Activated naive CD8-positive, alpha-beta T cell treated with anti-CD3 and anti-CD28 coated beads for 36 hours (primary cell): Measurements from ENCODE around the gene ATP5IF1. TPM values are rescaled to one million over a fixed set of nuclear protein-coding genes. Genes with fewer than 3 reads are reported as not detected.

Experiments used
- DNase-seq: peaks from one replicate; pipeline ENCODE4 v3.0.0; 2021
- H3K27ac Mint-ChIP-seq: one replicate; pipeline ENCODE4 v1.8.0; 2022; ENCODE audit warnings: mild to moderate bottlenecking, moderate library complexity, mixed read lengths
- H3K27me3 Mint-ChIP-seq: one replicate; pipeline ENCODE4 v1.8.0; 2022; ENCODE audit warnings: mild to moderate bottlenecking, mixed read lengths
- H3K36me3 Mint-ChIP-seq: one replicate; pipeline ENCODE4 v1.8.0; 2021; ENCODE audit warnings: mild to moderate bottlenecking, mixed read lengths
- H3K4me1 Mint-ChIP-seq: one replicate; pipeline ENCODE4 v1.8.0; 2021; ENCODE audit warnings: mixed read lengths
- H3K4me3 Mint-ChIP-seq: one replicate; pipeline ENCODE4 v1.8.0; 2022; ENCODE audit warnings: mild to moderate bottlenecking, moderate library complexity, mixed read lengths
- H3K9me3 Mint-ChIP-seq: one replicate; pipeline ENCODE4 v1.8.0; 2022; ENCODE audit warnings: mixed read lengths
- total RNA-seq, 2 experiments: library from RNA; stranded (reverse); gene quantifications; one replicate each; pipeline ENCODE4 v1.2.3, GENCODE V29; 2021

The ATP5IF1 gene
- total RNA-seq, 2 experiments from 2014 or later = 180 to 197 TPM

DNA sequence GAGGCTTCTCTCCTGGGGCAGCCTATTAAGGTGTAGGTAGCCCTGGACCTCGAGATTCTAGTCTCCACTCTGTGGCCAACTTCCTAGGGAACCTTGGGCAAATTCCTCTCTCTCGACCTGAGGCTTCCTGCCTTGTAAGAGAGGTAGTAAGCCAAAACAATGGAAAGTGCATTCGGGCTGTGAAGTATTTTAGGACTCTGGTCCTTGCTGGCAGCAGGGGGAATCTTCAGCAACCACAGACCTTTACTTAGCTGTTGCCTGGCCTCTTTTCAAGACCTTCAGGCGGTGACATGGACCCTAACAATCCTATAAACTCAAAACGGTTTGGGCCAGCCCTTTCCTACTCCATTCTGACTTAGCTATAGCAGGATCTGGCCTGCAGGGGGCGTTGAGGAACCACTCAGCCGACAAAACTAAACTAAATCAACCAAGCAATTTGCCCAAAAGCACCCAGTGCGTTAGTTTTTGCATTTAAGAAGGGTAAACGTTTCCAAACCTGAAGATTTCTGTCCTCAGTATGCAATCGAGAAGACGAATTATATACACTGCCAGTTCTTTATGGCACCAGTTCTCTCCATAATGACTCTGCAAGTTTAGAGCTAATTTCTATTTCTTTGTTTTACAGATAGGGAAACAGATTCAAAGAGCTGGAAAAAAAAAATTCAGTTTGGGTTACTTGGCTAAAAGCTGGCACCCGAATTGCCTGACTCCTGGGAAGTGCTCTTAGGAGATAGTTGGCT is 12.5 kb downstream of the ATP5IF1 start:
- Mint-ChIP-seq H3K4me3 (peak overlapping the region; percentile 91), H3K27ac (peak overlapping the region; percentile 100), H3K36me3 (peaks cover 2% of the 10 kb centered on the region), H3K9me3 (no peaks in the 10 kb centered on the region), H3K27me3 (no peaks in the 10 kb centered on the region), H3K4me1 (peaks cover 51% of the 10 kb centered on the region)
- peak; percentile 77 for DNase-seq

DNA sequence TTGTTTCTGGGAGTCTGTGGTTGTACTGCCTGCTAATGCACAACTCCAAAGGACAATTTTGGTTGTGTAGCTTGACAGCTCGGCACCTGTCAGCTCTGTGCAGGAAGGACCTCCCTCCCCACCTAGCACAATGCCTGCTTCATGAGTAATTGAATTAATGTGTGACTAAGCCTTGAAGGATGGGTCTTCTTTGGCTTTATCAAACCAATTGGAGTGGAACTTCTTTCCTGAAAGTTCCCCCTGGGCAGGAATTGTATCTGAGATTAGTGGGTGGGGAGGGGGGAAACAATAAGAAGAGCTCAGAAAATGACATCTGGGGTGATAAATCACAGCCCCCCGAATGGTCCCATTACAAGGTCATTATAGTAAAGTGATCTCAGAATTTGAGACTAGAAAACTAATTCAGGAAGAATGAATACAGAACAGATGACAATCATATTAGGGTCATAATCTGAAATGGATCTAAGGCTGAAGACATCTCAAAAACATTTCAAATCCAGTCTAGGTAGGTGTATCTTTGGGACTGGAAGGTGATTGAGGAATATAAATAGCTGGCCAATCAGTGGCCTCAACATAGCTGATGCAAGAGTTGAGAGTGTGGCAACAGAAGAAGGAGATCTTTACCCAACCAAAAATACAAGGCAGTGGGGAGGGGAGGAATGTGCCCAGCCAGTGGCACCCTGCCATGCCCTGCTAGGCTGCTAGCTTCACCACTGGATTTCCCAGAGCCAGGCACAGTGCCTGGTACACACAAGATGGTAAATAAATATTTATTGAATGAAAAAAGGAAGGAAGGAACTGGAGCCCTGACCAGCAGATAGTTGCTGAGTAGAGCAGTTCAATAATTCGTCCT is 13.3 kb downstream of the ATP5IF1 start:
- H3K27ac Mint-ChIP-seq = peak overlapping the region; percentile 100
- H3K4me1 Mint-ChIP-seq = peaks cover 44% of the 10 kb centered on the region
- peak overlapping the region; percentile 66 for H3K4me3 Mint-ChIP-seq
- no peaks in the 10 kb centered on the region for H3K27me3 Mint-ChIP-seq
- H3K36me3 Mint-ChIP-seq = no peaks in the 10 kb centered on the region
- peak; percentile 41 for DNase-seq
- H3K9me3 Mint-ChIP-seq = no peaks in the 10 kb centered on the region

DNA sequence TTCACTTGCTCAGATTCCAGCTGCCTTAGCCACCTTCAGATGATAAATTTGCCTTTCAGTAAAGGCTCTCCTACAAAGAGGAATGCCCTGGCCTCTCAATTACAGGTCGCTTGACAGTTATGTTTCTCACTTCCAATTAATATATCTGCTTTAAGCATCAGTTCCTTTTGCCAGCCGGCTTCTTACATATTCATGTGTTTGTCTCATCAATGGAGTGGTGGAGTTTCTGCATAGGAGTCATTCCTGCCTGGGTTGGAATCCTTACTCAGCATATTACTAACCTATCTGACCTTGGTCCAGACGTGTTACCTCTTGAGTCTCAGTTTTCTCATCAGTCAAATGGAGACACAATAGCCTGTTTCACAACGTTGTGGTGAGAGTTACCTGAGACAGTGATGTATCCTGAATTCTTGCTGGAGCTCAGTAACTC is 14.0 kb downstream of the ATP5IF1 start:
- H3K27ac Mint-ChIP-seq = peak overlapping the region; percentile 100
- no peak overlapping the region for H3K4me3 Mint-ChIP-seq
- H3K27me3 Mint-ChIP-seq = no peaks in the 10 kb centered on the region
- no peaks in the 10 kb centered on the region for H3K9me3 Mint-ChIP-seq
- no peaks in the 10 kb centered on the region for H3K36me3 Mint-ChIP-seq
- H3K4me1 Mint-ChIP-seq = peaks cover 38% of the 10 kb centered on the region
- no peak for DNase-seq

DNA sequence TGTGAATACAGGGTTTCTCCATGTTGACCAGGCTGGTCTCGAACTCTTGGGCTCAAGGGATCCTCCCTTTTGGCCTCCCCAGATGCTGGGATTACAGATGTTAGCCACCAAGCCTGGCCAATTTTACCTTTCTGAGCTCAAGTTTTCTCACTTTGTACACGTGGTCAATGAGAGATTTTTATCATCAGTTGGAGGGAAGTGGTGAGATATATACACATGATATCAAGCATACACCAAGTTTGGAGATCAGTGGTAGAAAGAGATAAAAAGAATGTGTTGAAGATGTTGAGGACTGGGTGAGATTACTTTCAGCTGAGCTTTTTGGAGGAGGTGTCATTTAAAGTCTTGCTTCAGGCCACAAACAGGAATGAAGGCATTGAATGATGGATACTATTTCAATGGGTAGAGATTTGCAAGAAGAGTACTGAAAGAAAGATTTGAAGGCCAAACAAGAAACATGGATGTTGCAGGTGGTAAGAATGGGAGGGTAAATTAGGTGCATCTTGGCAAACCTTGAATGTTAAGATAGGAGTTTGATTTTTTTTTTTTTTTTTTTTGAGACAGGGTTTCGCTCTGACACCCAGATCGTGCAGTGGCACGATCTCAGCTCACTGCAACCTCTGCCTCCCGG is 20.4 kb downstream of the ATP5IF1 start:
- no peak for DNase-seq
- Mint-ChIP-seq H3K9me3 (peaks cover 3% of the 10 kb centered on the region), H3K27me3 (no peaks in the 10 kb centered on the region), H3K4me3 (no peak overlapping the region), H3K36me3 (peaks cover 9% of the 10 kb centered on the region), H3K27ac (peak overlapping the region; percentile 31), H3K4me1 (peaks cover 25% of the 10 kb centered on the region)

DNA sequence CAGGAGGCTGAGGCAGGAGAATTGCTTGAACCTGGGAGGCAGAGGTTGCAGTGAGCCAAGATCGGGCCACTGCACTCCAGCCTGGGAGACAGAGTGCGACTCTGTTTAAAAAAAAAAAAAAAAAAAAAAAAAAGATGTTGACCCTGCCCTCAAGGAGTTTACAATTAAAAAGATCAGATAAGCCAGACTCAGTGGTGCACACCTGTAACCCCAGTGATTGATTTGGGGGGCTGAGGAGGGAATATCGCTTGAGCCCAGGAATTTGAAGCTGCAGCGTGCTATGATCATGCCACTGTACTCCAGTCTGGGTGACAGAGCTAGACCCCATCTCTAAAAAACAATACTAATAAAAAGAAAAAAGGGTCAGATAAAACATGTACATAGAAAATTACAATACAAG is 21.8 kb downstream of the ATP5IF1 start:
- peak overlapping the region; percentile 77 for H3K4me3 Mint-ChIP-seq
- peaks cover 3% of the 10 kb centered on the region for H3K9me3 Mint-ChIP-seq
- peak overlapping the region; percentile 34 for H3K27ac Mint-ChIP-seq
- DNase-seq = no peak
- peaks cover 9% of the 10 kb centered on the region for H3K36me3 Mint-ChIP-seq
- H3K27me3 Mint-ChIP-seq = no peaks in the 10 kb centered on the region
- H3K4me1 Mint-ChIP-seq = peaks cover 31% of the 10 kb centered on the region

DNA sequence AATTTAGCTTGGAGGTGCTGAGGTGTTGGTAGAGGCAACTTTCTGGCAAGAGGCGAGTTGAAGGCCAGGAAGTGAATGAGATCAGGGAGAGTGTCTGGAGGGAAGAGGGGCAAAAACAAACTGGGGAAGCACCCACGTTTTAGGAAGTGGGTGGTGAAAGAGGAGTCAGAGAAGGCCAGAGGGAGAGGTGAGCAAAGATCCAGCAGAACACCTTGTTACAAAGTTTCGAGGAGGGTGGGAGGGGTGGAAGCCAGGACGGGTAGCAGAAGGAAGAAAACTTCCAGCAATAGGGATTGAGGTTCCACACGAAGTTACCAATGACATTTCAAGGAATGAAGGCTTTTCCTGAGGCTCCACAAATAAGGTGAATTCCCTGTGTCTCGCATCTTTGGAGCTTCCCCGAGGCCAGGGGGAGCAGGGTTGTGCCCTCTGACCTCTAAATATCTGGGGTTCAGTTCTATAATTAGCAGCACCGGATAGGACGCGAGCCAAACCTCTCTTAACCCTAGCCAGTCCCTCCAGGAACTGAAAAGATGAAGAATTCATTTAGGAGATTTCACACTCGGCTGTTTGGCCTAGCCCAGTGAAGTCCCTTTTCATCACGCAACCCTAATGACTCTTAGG is 22.8 kb downstream of the ATP5IF1 start:
- DNase-seq = no peak
- H3K27me3 Mint-ChIP-seq = no peaks in the 10 kb centered on the region
- peaks cover 35% of the 10 kb centered on the region for H3K4me1 Mint-ChIP-seq
- peak overlapping the region; percentile 97 for H3K27ac Mint-ChIP-seq
- peak overlapping the region; percentile 77 for H3K4me3 Mint-ChIP-seq
- H3K9me3 Mint-ChIP-seq = peaks cover 3% of the 10 kb centered on the region
- peaks cover 10% of the 10 kb centered on the region for H3K36me3 Mint-ChIP-seq

DNA sequence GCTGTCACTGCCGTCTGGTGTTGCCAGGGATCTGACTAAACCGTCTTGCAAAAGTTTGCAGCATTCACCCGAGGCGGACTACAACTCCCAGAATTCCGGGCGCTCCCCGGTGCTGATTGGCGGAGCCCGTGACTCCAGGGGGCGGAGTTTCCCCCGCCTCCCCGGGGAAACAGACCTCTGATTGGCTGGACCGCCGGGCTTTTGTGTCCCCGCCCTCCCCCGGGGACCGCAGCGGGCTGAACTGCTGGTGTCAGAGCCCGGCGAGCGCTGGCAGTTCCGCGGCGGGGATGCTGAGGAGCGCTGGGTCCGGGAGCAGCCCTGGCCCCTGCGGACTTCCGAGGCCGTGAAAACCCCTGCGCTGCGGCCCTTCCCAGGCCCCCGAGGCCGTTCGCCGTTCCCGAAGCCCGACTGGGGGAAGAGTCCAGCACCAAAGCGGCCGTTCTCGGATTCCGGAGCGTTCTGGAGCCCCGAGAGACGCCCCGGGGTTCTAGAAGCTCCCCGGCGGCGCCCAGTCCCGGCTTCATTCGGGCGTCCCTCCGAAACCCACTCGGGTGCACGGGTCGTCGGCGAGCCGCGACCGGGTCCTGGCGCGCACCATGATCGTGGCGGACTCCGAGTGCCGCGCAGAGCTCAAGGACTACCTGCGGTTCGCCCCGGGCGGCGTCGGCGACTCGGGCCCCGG is 23.5 kb downstream of the ATP5IF1 start, which contains the start of gene SESN2:
SESN2 (plus strand) TSS at position 267 of the 682 bp plus-strand sequence; CDS start at position 597, 330 bp downstream.
- Mint-ChIP-seq H3K36me3 (peaks cover 10% of the 10 kb centered on the region), H3K4me1 (peaks cover 35% of the 10 kb centered on the region), H3K4me3 (peak within 1 kb of the TSS; percentile 77), H3K9me3 (peaks cover 3% of the 10 kb centered on the region), H3K27me3 (no peaks in the 10 kb centered on the region), H3K27ac (peak within 1 kb of the TSS; percentile 97)
- peak; percentile 100 for DNase-seq

DNA sequence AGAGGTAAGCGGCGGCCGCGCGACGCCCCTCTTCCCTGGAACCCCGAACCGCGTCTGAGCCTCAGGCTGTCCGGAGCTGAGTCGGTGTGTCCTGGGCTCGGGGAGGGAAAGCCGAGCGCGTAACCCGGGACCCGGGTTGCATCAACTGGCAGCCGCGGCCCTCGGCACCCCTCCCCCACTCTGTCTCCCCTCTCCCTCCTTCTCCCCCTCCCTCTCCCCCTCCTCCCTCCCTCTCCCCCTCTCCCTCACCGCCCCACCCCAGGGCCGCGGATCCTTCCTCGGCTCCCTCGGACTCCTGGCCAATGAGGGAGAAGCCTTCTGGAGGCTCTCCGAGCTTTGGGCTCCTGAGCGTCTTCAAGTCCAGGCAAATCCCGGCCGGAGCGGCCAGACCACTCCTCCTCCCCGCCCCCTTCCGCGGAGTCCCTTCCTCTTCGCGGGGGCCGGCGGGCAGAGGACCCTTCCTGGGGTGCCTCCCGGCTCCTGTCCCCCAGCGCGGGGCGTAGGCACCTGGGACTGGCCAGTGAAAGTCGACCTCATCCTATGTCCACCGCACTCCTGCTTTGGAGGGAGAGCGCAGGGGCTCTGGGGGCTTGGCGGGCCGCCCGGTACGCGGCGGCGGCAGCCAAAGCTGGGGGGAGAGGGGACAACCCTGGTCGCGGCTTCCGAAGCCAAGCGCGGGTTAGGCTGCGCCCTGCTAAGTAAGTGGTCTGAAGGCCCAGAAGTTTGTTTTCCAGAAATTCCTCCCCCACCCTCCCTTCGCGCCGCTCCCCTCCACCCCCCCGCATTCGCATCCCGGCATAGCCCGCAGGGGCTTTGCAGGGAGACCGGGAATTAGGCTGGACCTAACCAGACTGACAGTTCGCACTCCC is 24.2 kb downstream of the ATP5IF1 start:
- peaks cover 3% of the 10 kb centered on the region for H3K9me3 Mint-ChIP-seq
- H3K4me1 Mint-ChIP-seq = peaks cover 35% of the 10 kb centered on the region
- H3K27ac Mint-ChIP-seq = peak overlapping the region; percentile 72
- no peaks in the 10 kb centered on the region for H3K27me3 Mint-ChIP-seq
- peak overlapping the region; percentile 77 for H3K4me3 Mint-ChIP-seq
- H3K36me3 Mint-ChIP-seq = peaks cover 10% of the 10 kb centered on the region
- DNase-seq = peak; percentile 47

DNA sequence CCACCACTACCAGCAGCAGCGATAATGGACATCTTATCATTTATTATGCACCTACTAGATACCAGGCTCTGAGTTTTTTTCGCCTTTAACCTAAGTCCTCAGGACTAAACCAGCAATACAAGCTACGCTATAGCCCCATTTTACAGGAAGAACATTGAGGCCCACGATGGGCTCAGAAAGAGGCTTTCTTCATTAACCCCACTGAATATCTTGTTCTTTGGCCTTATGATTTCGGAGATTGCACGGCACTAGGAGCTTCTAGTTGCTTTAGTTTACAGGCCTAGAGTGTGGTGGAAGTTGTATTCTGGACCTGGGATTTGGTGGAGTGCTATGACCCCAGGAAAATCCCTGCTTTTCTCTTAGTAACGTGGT is 24.9 kb downstream of the ATP5IF1 start:
- Mint-ChIP-seq H3K27ac (peak overlapping the region; percentile 72), H3K4me1 (peaks cover 35% of the 10 kb centered on the region), H3K36me3 (peaks cover 10% of the 10 kb centered on the region), H3K9me3 (peaks cover 3% of the 10 kb centered on the region), H3K4me3 (peak overlapping the region; percentile 77), H3K27me3 (no peaks in the 10 kb centered on the region)
- no peak for DNase-seq

DNA sequence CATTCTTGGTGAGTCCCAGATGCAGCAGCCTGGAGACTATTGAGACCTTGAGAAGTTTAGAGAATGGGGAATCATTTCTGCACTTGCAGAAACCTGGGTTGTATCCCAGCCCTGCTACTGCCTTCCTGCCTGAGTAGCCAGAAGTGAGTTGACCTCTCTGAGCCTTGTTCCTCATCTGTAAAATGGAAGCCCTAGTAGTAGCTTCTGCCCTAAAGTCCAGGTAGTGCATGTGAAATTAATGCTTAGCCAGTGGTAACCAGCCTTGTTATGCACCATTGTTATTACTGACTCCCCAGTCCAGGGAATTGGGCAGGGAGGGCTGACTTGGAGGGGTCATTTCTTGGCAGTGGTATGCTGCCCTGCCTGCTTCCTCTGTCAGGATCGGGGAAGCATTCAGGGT is 29.0 kb downstream of the ATP5IF1 start:
- Mint-ChIP-seq H3K36me3 (peaks cover 5% of the 10 kb centered on the region), H3K27me3 (no peaks in the 10 kb centered on the region), H3K4me1 (peaks cover 19% of the 10 kb centered on the region), H3K27ac (no peak overlapping the region), H3K9me3 (no peaks in the 10 kb centered on the region), H3K4me3 (no peak overlapping the region)
- no peak for DNase-seq

DNA sequence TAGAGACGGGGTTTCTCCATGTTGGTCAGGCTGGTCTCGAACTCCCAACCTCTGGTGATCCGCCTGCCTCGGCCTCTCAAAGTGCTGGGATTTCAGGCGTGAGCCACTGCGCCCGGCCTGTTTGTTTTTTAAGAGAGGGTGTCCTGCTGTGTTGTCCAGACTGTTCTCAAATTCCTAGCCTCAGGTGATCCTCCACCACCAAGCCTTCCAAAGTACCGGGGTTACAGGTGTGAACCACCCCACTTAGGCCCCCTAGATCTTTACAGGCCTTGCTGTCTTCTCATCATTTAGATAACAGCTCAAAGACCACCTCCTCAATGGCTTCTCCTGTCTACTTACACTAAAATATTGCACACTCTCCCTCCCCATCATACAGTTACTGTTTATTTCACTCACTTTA is 29.7 kb downstream of the ATP5IF1 start:
- DNase-seq = no peak
- Mint-ChIP-seq H3K9me3 (no peaks in the 10 kb centered on the region), H3K4me1 (peaks cover 19% of the 10 kb centered on the region), H3K27me3 (no peaks in the 10 kb centered on the region), H3K27ac (no peak overlapping the region), H3K36me3 (peaks cover 5% of the 10 kb centered on the region), H3K4me3 (no peak overlapping the region)

DNA sequence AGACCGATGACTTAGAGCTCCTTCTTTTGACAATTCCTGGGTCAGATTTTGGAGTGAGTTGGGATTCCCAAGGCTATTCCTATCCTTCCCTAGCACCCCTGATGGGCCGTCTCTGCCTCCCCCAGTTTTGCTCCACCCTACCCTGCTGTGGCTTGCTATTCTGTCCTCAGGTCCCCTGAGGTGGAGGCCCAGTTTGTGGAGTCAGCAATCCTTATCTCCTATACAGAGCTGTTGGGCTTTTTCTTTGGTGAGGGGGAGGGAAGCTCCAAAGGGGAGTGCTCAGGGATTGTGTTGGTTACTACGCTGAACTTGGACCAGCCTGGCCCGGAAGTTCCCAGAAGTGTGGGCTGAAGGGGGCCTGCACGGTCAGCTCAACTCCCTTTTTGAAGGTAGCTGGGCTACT is 31.0 kb downstream of the ATP5IF1 start:
- peaks cover 2% of the 10 kb centered on the region for H3K36me3 Mint-ChIP-seq
- no peak for DNase-seq
- no peaks in the 10 kb centered on the region for H3K9me3 Mint-ChIP-seq
- peaks cover 10% of the 10 kb centered on the region for H3K4me1 Mint-ChIP-seq
- H3K27me3 Mint-ChIP-seq = no peaks in the 10 kb centered on the region
- H3K27ac Mint-ChIP-seq = no peak overlapping the region
- no peak overlapping the region for H3K4me3 Mint-ChIP-seq

DNA sequence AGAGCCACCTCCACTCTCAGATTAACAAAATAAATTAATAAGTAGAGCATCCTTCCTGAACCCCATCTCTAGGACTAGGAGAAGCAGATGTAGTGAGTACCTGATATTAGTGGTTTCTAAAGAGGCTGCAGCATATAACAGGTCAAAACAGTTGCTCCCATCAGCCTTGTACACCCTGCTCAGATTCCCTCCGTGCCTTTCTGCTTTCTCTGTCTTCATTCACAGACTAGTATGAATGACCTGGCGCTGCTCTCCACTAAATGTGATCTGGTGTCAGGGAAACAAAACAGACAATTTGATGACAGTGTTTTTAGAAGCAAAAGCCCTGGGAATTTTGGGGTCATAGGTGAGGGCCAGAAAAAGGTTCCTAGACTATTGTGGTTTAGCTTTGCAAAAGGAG is 31.7 kb downstream of the ATP5IF1 start:
- Mint-ChIP-seq H3K27ac (no peak overlapping the region), H3K27me3 (no peaks in the 10 kb centered on the region), H3K36me3 (peaks cover 2% of the 10 kb centered on the region), H3K4me3 (no peak overlapping the region), H3K4me1 (peaks cover 5% of the 10 kb centered on the region), H3K9me3 (no peaks in the 10 kb centered on the region)
- DNase-seq = no peak
